Measurements from ENCODE around the gene PHPT1. TPM values are rescaled to one million over a fixed set of nuclear protein-coding genes. Genes with fewer than 3 reads are reported as not detected.

PHPT1 gene
- total and polyA plus RNA-seq, 8 donors: 66.1 to 151 (median 100) TPM

DNA sequence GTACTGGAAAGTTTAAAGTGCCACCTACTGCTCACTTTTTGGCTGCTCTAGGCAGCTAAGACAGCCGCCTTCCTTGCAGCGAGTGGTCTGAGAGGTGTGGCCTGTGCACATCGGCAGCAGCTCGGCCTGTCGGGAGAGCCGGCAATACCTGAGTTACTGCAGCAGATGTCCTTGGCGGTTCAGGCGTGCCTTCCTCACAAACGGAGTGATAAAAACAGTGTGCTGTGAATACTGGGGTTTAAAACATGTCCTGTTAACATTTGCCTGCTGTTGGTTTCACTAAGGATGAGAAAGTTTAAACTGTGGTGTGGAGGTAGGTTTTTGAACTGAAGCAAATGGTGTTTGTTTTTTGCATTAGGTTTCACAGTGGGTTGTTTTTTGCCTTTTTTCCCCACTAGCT is 50.0 kb downstream of the PHPT1 start:
- peaks cover 0 to 56% of the 10 kb centered on the region in 2 donors for H3K36me3 ChIP-seq
- H3K27me3 ChIP-seq: no peaks in the 10 kb centered on the region
- no peak overlapping the region for H3K4me3 ChIP-seq
- intact Hi-C loops (cut with DNase I): no loop called here
- no peak for ATAC-seq
- no peaks in the 10 kb centered on the region for H3K9me3 ChIP-seq
- no peak for DNase-seq
- TF ChIP-seq, protein P1, sequence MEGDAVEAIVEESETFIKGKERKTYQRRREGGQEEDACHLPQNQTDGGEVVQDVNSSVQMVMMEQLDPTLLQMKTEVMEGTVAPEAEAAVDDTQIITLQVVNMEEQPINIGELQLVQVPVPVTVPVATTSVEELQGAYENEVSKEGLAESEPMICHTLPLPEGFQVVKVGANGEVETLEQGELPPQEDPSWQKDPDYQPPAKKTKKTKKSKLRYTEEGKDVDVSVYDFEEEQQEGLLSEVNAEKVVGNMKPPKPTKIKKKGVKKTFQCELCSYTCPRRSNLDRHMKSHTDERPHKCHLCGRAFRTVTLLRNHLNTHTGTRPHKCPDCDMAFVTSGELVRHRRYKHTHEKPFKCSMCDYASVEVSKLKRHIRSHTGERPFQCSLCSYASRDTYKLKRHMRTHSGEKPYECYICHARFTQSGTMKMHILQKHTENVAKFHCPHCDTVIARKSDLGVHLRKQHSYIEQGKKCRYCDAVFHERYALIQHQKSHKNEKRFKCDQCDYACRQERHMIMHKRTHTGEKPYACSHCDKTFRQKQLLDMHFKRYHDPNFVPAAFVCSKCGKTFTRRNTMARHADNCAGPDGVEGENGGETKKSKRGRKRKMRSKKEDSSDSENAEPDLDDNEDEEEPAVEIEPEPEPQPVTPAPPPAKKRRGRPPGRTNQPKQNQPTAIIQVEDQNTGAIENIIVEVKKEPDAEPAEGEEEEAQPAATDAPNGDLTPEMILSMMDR (IDR thresholded peaks at IDR 0.05): no peak
- H3K27ac ChIP-seq: peak overlapping the region; percentile 1 to 8
- H3K4me1 ChIP-seq: peaks cover 30 to 41% of the 10 kb centered on the region in 2 donors

DNA sequence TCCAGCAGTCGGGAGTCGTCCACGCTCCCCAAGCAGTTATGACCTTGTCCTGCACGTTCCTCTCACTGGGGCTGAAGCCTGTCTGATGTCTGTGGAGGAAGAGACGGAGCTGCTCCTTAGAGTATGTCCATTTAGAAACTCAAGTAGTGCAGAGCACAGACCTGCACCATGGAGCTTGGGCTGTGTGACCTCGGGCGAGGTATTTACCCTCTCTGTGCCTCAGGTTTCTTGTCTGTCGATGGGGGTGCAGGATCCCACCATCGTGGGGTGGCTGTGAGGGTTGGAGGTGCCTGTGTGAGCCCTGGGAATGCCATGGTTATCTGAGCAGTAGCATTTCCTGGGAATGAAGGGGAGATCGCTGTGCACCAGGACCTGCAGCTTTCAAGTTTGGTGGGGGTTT is 51.3 kb downstream of the PHPT1 start:
- TF ChIP-seq, protein P1 (IDR thresholded peaks at IDR 0.05): no peak
- no peak for ATAC-seq
- Histone ChIP-seq H3K27me3 (no peaks in the 10 kb centered on the region), H3K4me3 (no peak overlapping the region), H3K36me3 (peaks cover 0 to 42% of the 10 kb centered on the region in 2 donors), H3K9me3 (no peaks in the 10 kb centered on the region), H3K27ac (peak overlapping the region; percentile 84 to 89), H3K4me1 (peaks cover 30 to 41% of the 10 kb centered on the region in 2 donors)
- DNase-seq: no peak
- intact Hi-C loops (cut with DNase I): no loop called here

Small RNA genes within 50 kb of the gene (microRNA-seq; reads per million reads assigned to microRNA genes)
- gene MIR4292: 0 to 0.27 reads per million in 2 donors
- 0.82 to 1.2 reads per million in 2 donors for gene MIR4479

Other genes with a start within 250 kb of the PHPT1 start
- 100 to 1,000 TPM; 105 to 165 TPM for gene EGFL7, start 186.5 kb upstream of the PHPT1 start, total RNA-seq
- gene EGFL7, start 186.5 kb upstream of the PHPT1 start, polyA plus RNA-seq (ENCODE audit: insufficient read length in 6 of 6): 100 to 1,000 TPM in 2 of 6 donors, 10 to 100 TPM in 4; 65.7 to 139 (median 90.9) TPM
- 100 to 1,000 TPM; 127 to 170 TPM for gene AGPAT2, start 162.0 kb upstream of the PHPT1 start, total RNA-seq
- 10 to 100 TPM; 24.9 to 48.3 (median 31.9) TPM for gene AGPAT2, start 162.0 kb upstream of the PHPT1 start, polyA plus RNA-seq (ENCODE audit: insufficient read length in 6 of 6)
- 10 to 100 TPM; 12.6 to 12.7 TPM for gene DIPK1B, start 136.8 kb upstream of the PHPT1 start, total RNA-seq
- 10 to 100 TPM; 23.7 to 37.4 (median 30.6) TPM for gene DIPK1B, start 136.8 kb upstream of the PHPT1 start, polyA plus RNA-seq (ENCODE audit: insufficient read length in 6 of 6)
- gene LCN10, start 106.5 kb upstream of the PHPT1 start, total RNA-seq: 10 to 100 TPM in 1 of 2 donors, under 1 TPM in 1; 0.32 to 10.0 TPM
- under 1 TPM in 4 of 6 donors, not detected in 2; 0.11 to 0.44 (median 0.21) TPM for gene LCN10, start 106.5 kb upstream of the PHPT1 start, polyA plus RNA-seq (ENCODE audit: insufficient read length in 6 of 6)
- 10 to 100 TPM in 1 of 2 donors, under 1 TPM in 1; 0.38 to 18.9 TPM for gene LCN6, start 100.9 kb upstream of the PHPT1 start, total RNA-seq
- not detected for gene LCN6, start 100.9 kb upstream of the PHPT1 start, polyA plus RNA-seq (ENCODE audit: insufficient read length in 6 of 6)
- not detected for gene LCN8, start 91.2 kb upstream of the PHPT1 start, total RNA-seq
- gene LCN8, start 91.2 kb upstream of the PHPT1 start, polyA plus RNA-seq (ENCODE audit: insufficient read length in 6 of 6): not detected
- gene LCN15, start 84.9 kb upstream of the PHPT1 start, total RNA-seq: not detected
- gene LCN15, start 84.9 kb upstream of the PHPT1 start, polyA plus RNA-seq (ENCODE audit: insufficient read length in 6 of 6): under 1 TPM in 5 of 6 donors, not detected in 1; 0.06 to 0.18 (median 0.07) TPM
- 10 to 100 TPM; 74.3 to 76.6 TPM for gene TMEM141, start 58.1 kb upstream of the PHPT1 start, total RNA-seq
- 10 to 100 TPM; 49.3 to 57.7 (median 52.8) TPM for gene TMEM141, start 58.1 kb upstream of the PHPT1 start, polyA plus RNA-seq (ENCODE audit: insufficient read length in 6 of 6)
- under 1 TPM in 1 of 2 donors, not detected in 1; 0.44 TPM for gene CCDC183, start 53.1 kb upstream of the PHPT1 start, total RNA-seq
- gene CCDC183, start 53.1 kb upstream of the PHPT1 start, polyA plus RNA-seq (ENCODE audit: insufficient read length in 6 of 6): 10 to 100 TPM in 4 of 6 donors, 1 to 10 TPM in 2; 5.3 to 11.7 (median 10.0) TPM
- 10 to 100 TPM; 75.9 to 80.8 TPM for gene RABL6, start 41.5 kb upstream of the PHPT1 start, total RNA-seq
- 10 to 100 TPM; 49.5 to 71.5 (median 56.1) TPM for gene RABL6, start 41.5 kb upstream of the PHPT1 start, polyA plus RNA-seq (ENCODE audit: insufficient read length in 6 of 6)
- 1 to 10 TPM; 1.7 to 2.6 TPM for gene AJM1, start 6.9 kb upstream of the PHPT1 start, total RNA-seq
- 1 to 10 TPM in 4 of 6 donors, under 1 TPM in 2; 0.59 to 1.8 (median 1.1) TPM for gene AJM1, start 6.9 kb upstream of the PHPT1 start, polyA plus RNA-seq (ENCODE audit: insufficient read length in 6 of 6)
- 10 to 100 TPM; 14.7 to 16.0 TPM for gene MAMDC4, start 2.9 kb downstream of the PHPT1 start, total RNA-seq
- gene MAMDC4, start 2.9 kb downstream of the PHPT1 start, polyA plus RNA-seq (ENCODE audit: insufficient read length in 6 of 6): 1 to 10 TPM; 5.3 to 9.9 (median 7.4) TPM
- gene EDF1, start 16.9 kb downstream of the PHPT1 start, total RNA-seq: 100 to 1,000 TPM; 247 to 288 TPM
- 100 to 1,000 TPM; 339 to 408 (median 377) TPM for gene EDF1, start 16.9 kb downstream of the PHPT1 start, polyA plus RNA-seq (ENCODE audit: insufficient read length in 6 of 6)
- gene TRAF2, start 37.1 kb downstream of the PHPT1 start, total RNA-seq: 10 to 100 TPM; 17.2 to 22.4 TPM
- 10 to 100 TPM; 12.4 to 16.3 (median 14.6) TPM for gene TRAF2, start 37.1 kb downstream of the PHPT1 start, polyA plus RNA-seq (ENCODE audit: insufficient read length in 6 of 6)
- 100 to 1,000 TPM in 1 of 2 donors, 10 to 100 TPM in 1; 98.5 to 111 TPM for gene FBXW5, start 95.3 kb downstream of the PHPT1 start, total RNA-seq
- gene FBXW5, start 95.3 kb downstream of the PHPT1 start, polyA plus RNA-seq (ENCODE audit: insufficient read length in 6 of 6): 10 to 100 TPM; 33.0 to 59.6 (median 43.6) TPM
- gene C8G, start 95.8 kb downstream of the PHPT1 start, total RNA-seq: 1 to 10 TPM; 1.2 TPM
- under 1 TPM; 0.47 to 0.90 (median 0.72) TPM for gene C8G, start 95.8 kb downstream of the PHPT1 start, polyA plus RNA-seq (ENCODE audit: insufficient read length in 6 of 6)
- gene LCN12, start 102.9 kb downstream of the PHPT1 start, total RNA-seq: 1 to 10 TPM; 2.1 to 4.5 TPM
- gene LCN12, start 102.9 kb downstream of the PHPT1 start, polyA plus RNA-seq (ENCODE audit: insufficient read length in 6 of 6): 10 to 100 TPM in 5 of 6 donors, 1 to 10 TPM in 1; 7.0 to 28.0 (median 17.6) TPM
- 100 to 1,000 TPM; 133 to 137 TPM for gene PTGDS, start 128.1 kb downstream of the PHPT1 start, total RNA-seq
- 10 to 100 TPM; 23.7 to 59.8 (median 31.2) TPM for gene PTGDS, start 128.1 kb downstream of the PHPT1 start, polyA plus RNA-seq (ENCODE audit: insufficient read length in 6 of 6)
- 1 to 10 TPM; 2.0 to 2.3 TPM for gene LCNL1, start 133.6 kb downstream of the PHPT1 start, total RNA-seq
- gene LCNL1, start 133.6 kb downstream of the PHPT1 start, polyA plus RNA-seq (ENCODE audit: insufficient read length in 6 of 6): 1 to 10 TPM in 4 of 6 donors, under 1 TPM in 2; 0.38 to 2.7 (median 1.1) TPM
- 10 to 100 TPM; 34.2 to 56.6 TPM for gene PAXX, start 143.0 kb downstream of the PHPT1 start, total RNA-seq
- 10 to 100 TPM; 28.1 to 47.6 (median 33.7) TPM for gene PAXX, start 143.0 kb downstream of the PHPT1 start, polyA plus RNA-seq (ENCODE audit: insufficient read length in 6 of 6)
- 10 to 100 TPM; 39.7 to 85.4 TPM for gene CLIC3, start 147.2 kb downstream of the PHPT1 start, total RNA-seq
- gene CLIC3, start 147.2 kb downstream of the PHPT1 start, polyA plus RNA-seq (ENCODE audit: insufficient read length in 6 of 6): 10 to 100 TPM; 30.7 to 56.2 (median 42.2) TPM
- gene ABCA2, start 178.8 kb downstream of the PHPT1 start, total RNA-seq: 10 to 100 TPM; 34.5 to 34.8 TPM
- gene ABCA2, start 178.8 kb downstream of the PHPT1 start, polyA plus RNA-seq (ENCODE audit: insufficient read length in 6 of 6): 10 to 100 TPM; 20.8 to 33.8 (median 28.6) TPM
- 1 to 10 TPM in 1 of 2 donors, under 1 TPM in 1; 0.17 to 2.9 TPM for gene FUT7, start 182.7 kb downstream of the PHPT1 start, total RNA-seq
- gene FUT7, start 182.7 kb downstream of the PHPT1 start, polyA plus RNA-seq (ENCODE audit: insufficient read length in 6 of 6): under 1 TPM in 3 of 6 donors, not detected in 3; 0.08 to 0.11 (median 0.09) TPM
- gene NPDC1, start 196.8 kb downstream of the PHPT1 start, total RNA-seq: 100 to 1,000 TPM; 104 to 105 TPM
- 10 to 100 TPM; 24.4 to 48.9 (median 25.2) TPM for gene NPDC1, start 196.8 kb downstream of the PHPT1 start, polyA plus RNA-seq (ENCODE audit: insufficient read length in 6 of 6)
- gene ENTPD2, start 204.7 kb downstream of the PHPT1 start, total RNA-seq: under 1 TPM; 0.71 to 0.87 TPM
- gene ENTPD2, start 204.7 kb downstream of the PHPT1 start, polyA plus RNA-seq (ENCODE audit: insufficient read length in 6 of 6): 1 to 10 TPM; 1.7 to 4.7 (median 3.0) TPM
- 1 to 10 TPM; 2.7 to 4.6 TPM for gene SAPCD2, start 221.1 kb downstream of the PHPT1 start, total RNA-seq
- 10 to 100 TPM in 3 of 6 donors, 1 to 10 TPM in 3; 8.5 to 15.1 (median 10.4) TPM for gene SAPCD2, start 221.1 kb downstream of the PHPT1 start, polyA plus RNA-seq (ENCODE audit: insufficient read length in 6 of 6)
- 10 to 100 TPM; 28.1 to 43.1 TPM for gene UAP1L1, start 228.1 kb downstream of the PHPT1 start, total RNA-seq
- 1 to 10 TPM; 4.6 to 8.8 (median 6.0) TPM for gene UAP1L1, start 228.1 kb downstream of the PHPT1 start, polyA plus RNA-seq (ENCODE audit: insufficient read length in 6 of 6)
- 10 to 100 TPM; 51.5 to 54.9 TPM for gene MAN1B1, start 237.6 kb downstream of the PHPT1 start, total RNA-seq
- gene MAN1B1, start 237.6 kb downstream of the PHPT1 start, polyA plus RNA-seq (ENCODE audit: insufficient read length in 6 of 6): 10 to 100 TPM; 62.7 to 74.9 (median 66.9) TPM